GM23248 (cell line): ENCODE results near the gene POFUT1. TPM values are rescaled to one million over a fixed set of nuclear protein-coding genes. Genes with fewer than 3 reads are reported as not detected.

Source experiments
- DNase-seq: peaks from one replicate; pipeline ENCODE4 v3.0.0-alpha.2; 2015
- H2AFZ ChIP-seq: fragments of 200-600 bp; sonication (generic); 2 replicates; pipeline ENCODE4 v1.6.1; 2016; ENCODE audit warnings: antibody characterized with exemption
- H3F3A ChIP-seq: fragments of 200-600 bp; sonication (generic); 2 replicates; pipeline ENCODE4 v1.6.1; 2016; ENCODE audit warnings: mild to moderate bottlenecking, antibody characterized with exemption, mixed run types; ENCODE audit not compliant: insufficient read depth
- H3K27ac ChIP-seq: fragments of 200-600 bp; sonication (generic); 2 replicates; pipeline ENCODE4 v1.5.1; 2016; ENCODE audit warnings: mild to moderate bottlenecking
- H3K27me3 ChIP-seq: fragments of 200-600 bp; sonication (generic); replicated peaks from 2 replicates; pipeline ENCODE4 v1.6.1; 2016; ENCODE audit warnings: mild to moderate bottlenecking; ENCODE audit not compliant: insufficient read depth
- H3K36me3 ChIP-seq: fragments of 200-600 bp; sonication (generic); 2 replicates; pipeline ENCODE4 v1.6.1; 2016; ENCODE audit warnings: low read depth, mild to moderate bottlenecking
- H3K4me1 ChIP-seq: fragments of 200-600 bp; sonication (generic); 2 replicates; pipeline ENCODE4 v1.6.1; 2016; ENCODE audit warnings: mild to moderate bottlenecking; ENCODE audit not compliant: insufficient read depth
- H3K4me2 ChIP-seq: fragments of 200-600 bp; sonication (generic); one replicate; pipeline ENCODE4 v1.6.1; 2016; ENCODE audit warnings: mild to moderate bottlenecking; ENCODE audit not compliant: unreplicated experiment
- H3K4me3 ChIP-seq: fragments of 200-600 bp; sonication (generic); 2 replicates; pipeline ENCODE4 v1.5.1; 2016; ENCODE audit warnings: mild to moderate bottlenecking
- H3K79me2 ChIP-seq: fragments of 200-600 bp; sonication (generic); 2 replicates; pipeline ENCODE4 v1.6.1; 2016; ENCODE audit warnings: mild to moderate bottlenecking; ENCODE audit not compliant: insufficient read depth
- H3K9ac ChIP-seq: fragments of 200-600 bp; sonication (generic); 2 replicates; pipeline ENCODE4 v1.6.1; 2016; ENCODE audit warnings: mild to moderate bottlenecking
- H3K9me2 ChIP-seq: fragments of 200-600 bp; sonication (generic); 2 replicates; pipeline ENCODE4 v1.6.1; 2016; ENCODE audit warnings: mixed run types, mild to moderate bottlenecking, moderate library complexity; ENCODE audit not compliant: insufficient read depth
- H3K9me3 ChIP-seq: fragments of 200-600 bp; sonication (generic); one replicate; pipeline ENCODE4 v1.6.1; 2017; ENCODE audit warnings: low read depth
- H4K20me1 ChIP-seq: fragments of 200-600 bp; sonication (generic); 2 replicates; pipeline ENCODE4 v1.6.0; 2016; ENCODE audit not compliant: insufficient read depth
- EZH2 ChIP-seq: fragments of 200-600 bp; sonication (generic); IDR thresholded peaks from 2 replicates; pipeline ENCODE4 v1.6.1; 2018; ENCODE audit warnings: antibody characterized with exemption, mild to moderate bottlenecking; ENCODE audit not compliant: insufficient read depth, poor library complexity, severe bottlenecking
- EZH2phosphoT487 ChIP-seq: fragments of 200-600 bp; sonication (generic); IDR thresholded peaks from 2 replicates; pipeline ENCODE4 v1.6.1; 2018; ENCODE audit warnings: antibody characterized with exemption, moderate library complexity, mild to moderate bottlenecking, low read depth; ENCODE audit not compliant: insufficient read depth
- WGBS, 2 experiments: methylation state at CpG; one replicate each; pipeline ENCODE4 v1.1.6; 2015 to 2017; ENCODE audit warnings: low lambda C conversion rate in 2 of 2, low coverage in 1 of 2; ENCODE audit errors: missing lambda C conversion rate in 2 of 2; 5-methylcytosine and 5-hydroxymethylcytosine counted together
- in situ Hi-C: fragments of 300-500 bp; cut with MboI; formaldehyde crosslinking; loops from 2 replicates; pipeline ENCODE4 v1.15.0; 2020
- polyA plus RNA-seq: library from polyadenylated mRNA; unstranded; fragments of >200 nt; fragmentation: Nextera tagmentation; extraction: Ambion mirVana; gene quantifications from 2 replicates; pipeline ENCODE4 v1.2.1, GENCODE V29; 2016
- total RNA-seq: library from RNA; depleted of rRNA; stranded (reverse); fragments of >200 nt; shearing (Covaris generic); gene quantifications from 2 replicates; pipeline ENCODE4 v1.2.3, GENCODE V29; 2014

POFUT1 gene
- total and polyA plus RNA-seq, 2 experiments from 2014 or later, result 35.4 to 54.1 TPM

GRCh38 chr20:32215147-32215546 is 7.5 kb downstream of the POFUT1 start:
- H3K79me2 ChIP-seq, result peaks cover 26% of the 10 kb centered on the region
- TF ChIP-seq EZH2phosphoT487, result no peak
- no peak for TF ChIP-seq EZH2
- 94 to 95% methylated on average over 8 of the region's 8 CpGs for WGBS, 2 experiments
- in situ Hi-C loops, result no loop called here
- H3K36me3 ChIP-seq, result peaks cover 22% of the 10 kb centered on the region; the same call in 1 of the 2 replicates
- H2AFZ ChIP-seq, result no peak overlapping the region
- H3K9ac ChIP-seq, result no peak overlapping the region
- H3F3A ChIP-seq, result no peaks in the 10 kb centered on the region
- no peaks in the 10 kb centered on the region for H3K9me2 ChIP-seq
- no peak overlapping the region for H3K27ac ChIP-seq
- DNase-seq, result no peak
- no peaks in the 10 kb centered on the region for H3K4me1 ChIP-seq
- H3K27me3 ChIP-seq, result no peaks in the 10 kb centered on the region
- no peaks in the 10 kb centered on the region for H4K20me1 ChIP-seq
- no peak overlapping the region for H3K4me2 ChIP-seq
- no peak overlapping the region for H3K4me3 ChIP-seq
- no peaks in the 10 kb centered on the region for H3K9me3 ChIP-seq

GRCh38 chr20:32215729-32216128 is 8.0 kb downstream of the POFUT1 start:
- Histone ChIP-seq H3K4me3 (no peak overlapping the region), H3K9me3 (no peaks in the 10 kb centered on the region), H3K27me3 (no peaks in the 10 kb centered on the region), H4K20me1 (no peaks in the 10 kb centered on the region), H3K36me3 (peaks cover 22% of the 10 kb centered on the region; the same call in 1 of the 2 replicates), H2AFZ (no peak overlapping the region), H3K9ac (no peak overlapping the region), H3K9me2 (no peaks in the 10 kb centered on the region), H3F3A (no peaks in the 10 kb centered on the region), H3K4me2 (no peak overlapping the region), H3K4me1 (no peaks in the 10 kb centered on the region), H3K79me2 (peaks cover 22% of the 10 kb centered on the region), H3K27ac (no peak overlapping the region)
- in situ Hi-C loops, result no loop called here
- DNase-seq, result no peak
- no peak for TF ChIP-seq EZH2phosphoT487
- no peak for TF ChIP-seq EZH2
- WGBS, 2 experiments, result 81 to 83% methylated on average over 3 of the region's 3 CpGs

- Histone ChIP-seq H3K36me3 (peaks cover 22% of the 10 kb centered on the region; the same call in 1 of the 2 replicates), H3K9me2 (no peaks in the 10 kb centered on the region), H3K27ac (no peak overlapping the region), H3K9ac (no peak overlapping the region), H3K27me3 (no peaks in the 10 kb centered on the region), H2AFZ (no peak overlapping the region), H3K79me2 (peaks cover 22% of the 10 kb centered on the region), H3K4me3 (no peak overlapping the region), H3K4me1 (no peaks in the 10 kb centered on the region), H3F3A (no peaks in the 10 kb centered on the region), H3K9me3 (no peaks in the 10 kb centered on the region), H4K20me1 (no peaks in the 10 kb centered on the region), H3K4me2 (no peak overlapping the region)
- TF ChIP-seq EZH2 (no peak), EZH2phosphoT487 (no peak)
- no peak for DNase-seq
- in situ Hi-C loops, result no loop called here
- 97 to 98% methylated on average over 13 of the region's 13 CpGs for WGBS, 2 experiments
Observed at GRCh38 chr20:32216179-32217142, 8.8 kb downstream of the POFUT1 start.

- Histone ChIP-seq H3K36me3 (peaks cover 23% of the 10 kb centered on the region; the same call in 1 of the 2 replicates), H3K9ac (no peak overlapping the region), H3K27ac (no peak overlapping the region), H3K9me2 (no peaks in the 10 kb centered on the region), H3K4me2 (no peak overlapping the region), H3F3A (no peaks in the 10 kb centered on the region), H3K9me3 (no peaks in the 10 kb centered on the region), H3K79me2 (peaks cover 4% of the 10 kb centered on the region; the same call in 1 of the 2 replicates), H4K20me1 (no peaks in the 10 kb centered on the region), H2AFZ (no peak overlapping the region), H3K27me3 (no peaks in the 10 kb centered on the region), H3K4me1 (no peaks in the 10 kb centered on the region), H3K4me3 (no peak overlapping the region)
- no peak for TF ChIP-seq EZH2phosphoT487
- TF ChIP-seq EZH2, result no peak
- in situ Hi-C loops, result no loop called here
- WGBS, 2 experiments, result 95 to 98% methylated on average over 5 of the region's 5 CpGs
- no peak for DNase-seq
Observed at GRCh38 chr20:32218156-32218900, 10.6 kb downstream of the POFUT1 start.
